ENCODE measurements around the gene NPAS2. TPM values are rescaled to one million over a fixed set of nuclear protein-coding genes. Genes with fewer than 3 reads are reported as not detected.

The NPAS2 gene
- total RNA-seq, 4 donors from 2014 or later, result 11.8 to 46.5 (median 21.7) TPM

DNA sequence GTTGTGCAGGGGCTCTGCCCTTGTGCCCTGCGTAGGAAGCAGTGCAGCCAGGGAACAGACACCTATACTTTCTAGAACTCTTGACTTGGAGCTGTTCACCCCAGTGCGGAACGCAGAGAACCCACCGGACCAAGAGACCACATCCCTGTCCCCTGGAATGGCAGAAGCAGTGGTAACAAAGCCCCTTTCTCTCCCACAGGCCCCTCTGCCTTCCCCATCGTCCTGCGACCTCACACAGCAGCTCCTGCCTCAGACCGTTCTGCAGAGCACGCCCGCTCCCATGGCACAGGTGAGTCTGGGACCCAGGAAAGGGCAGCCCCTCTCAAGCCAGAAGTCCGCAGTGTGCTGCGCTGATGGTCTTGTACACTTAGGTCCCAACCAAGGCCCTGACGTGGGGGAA, 157.6 kb downstream of the NPAS2 start:
- Histone ChIP-seq H3K27me3 (no peaks in the 10 kb centered on the region), H3K4me1 (peaks cover 0 to 14% (median 0%) of the 10 kb centered on the region in 3 donors), H3K27ac (peak overlapping the region; percentile 71 to 84 (median 80)), H3K9me3 (no peaks in the 10 kb centered on the region), H3K4me3 (no peak overlapping the region), H3K36me3 (peaks cover 0 to 70% of the 10 kb centered on the region in 2 donors)
- ATAC-seq, result no peak
- TF ChIP-seq POLR2A (IDR thresholded peaks at IDR 0.05), result no peak
- TF ChIP-seq, protein P1, sequence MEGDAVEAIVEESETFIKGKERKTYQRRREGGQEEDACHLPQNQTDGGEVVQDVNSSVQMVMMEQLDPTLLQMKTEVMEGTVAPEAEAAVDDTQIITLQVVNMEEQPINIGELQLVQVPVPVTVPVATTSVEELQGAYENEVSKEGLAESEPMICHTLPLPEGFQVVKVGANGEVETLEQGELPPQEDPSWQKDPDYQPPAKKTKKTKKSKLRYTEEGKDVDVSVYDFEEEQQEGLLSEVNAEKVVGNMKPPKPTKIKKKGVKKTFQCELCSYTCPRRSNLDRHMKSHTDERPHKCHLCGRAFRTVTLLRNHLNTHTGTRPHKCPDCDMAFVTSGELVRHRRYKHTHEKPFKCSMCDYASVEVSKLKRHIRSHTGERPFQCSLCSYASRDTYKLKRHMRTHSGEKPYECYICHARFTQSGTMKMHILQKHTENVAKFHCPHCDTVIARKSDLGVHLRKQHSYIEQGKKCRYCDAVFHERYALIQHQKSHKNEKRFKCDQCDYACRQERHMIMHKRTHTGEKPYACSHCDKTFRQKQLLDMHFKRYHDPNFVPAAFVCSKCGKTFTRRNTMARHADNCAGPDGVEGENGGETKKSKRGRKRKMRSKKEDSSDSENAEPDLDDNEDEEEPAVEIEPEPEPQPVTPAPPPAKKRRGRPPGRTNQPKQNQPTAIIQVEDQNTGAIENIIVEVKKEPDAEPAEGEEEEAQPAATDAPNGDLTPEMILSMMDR (IDR thresholded peaks at IDR 0.05), result no peak
- no peak for TF ChIP-seq POLR2AphosphoS5 (IDR thresholded peaks at IDR 0.05)
- TF ChIP-seq EP300 (IDR thresholded peaks at IDR 0.05), result no peak
- 80 to 96% methylated on average over 2 to 4 of the region's 12 CpGs for WGBS, 2 donors (ENCODE audit: low coverage in 1 of 2)

DNA sequence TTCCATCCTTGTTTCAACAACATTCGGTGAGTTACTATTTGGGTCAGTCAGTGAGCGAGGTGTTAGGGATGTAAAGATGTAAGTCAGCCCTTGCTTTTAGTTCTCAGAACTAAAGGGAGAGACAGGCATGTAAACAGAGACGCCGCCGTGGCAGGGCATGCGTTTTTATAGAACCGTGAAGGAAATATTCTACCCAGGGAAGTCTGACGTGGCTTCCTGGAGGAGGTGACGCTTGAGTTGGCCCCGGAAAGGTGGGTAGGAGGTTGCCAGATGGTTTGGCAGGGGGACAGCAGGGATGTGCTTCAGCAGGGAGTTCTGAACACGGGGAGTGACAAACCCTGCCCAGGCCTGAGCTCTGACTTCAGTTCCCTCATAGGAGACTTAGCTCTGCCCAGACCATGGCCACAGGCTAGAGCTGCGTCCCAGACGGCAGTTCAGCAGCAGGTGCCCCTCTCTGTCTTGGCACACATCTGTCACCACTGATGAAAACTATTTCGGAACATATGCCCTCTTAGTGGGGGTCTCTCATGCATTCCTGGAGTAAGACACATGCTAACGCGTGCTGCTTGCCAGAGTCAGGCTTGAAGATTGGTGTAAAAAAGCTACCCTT, 158.7 kb downstream of the NPAS2 start:
- Histone ChIP-seq H3K27me3 (no peaks in the 10 kb centered on the region), H3K9me3 (no peaks in the 10 kb centered on the region), H3K36me3 (peaks cover 0 to 69% of the 10 kb centered on the region in 2 donors), H3K4me3 (peak overlapping the region in 1 of 2 donors; percentile 6), H3K4me1 (peaks cover 0 to 20% (median 0%) of the 10 kb centered on the region in 3 donors), H3K27ac (peak overlapping the region; percentile 71 to 84 (median 80))
- 57 to 59% methylated on average over 7 to 9 of the region's 16 CpGs for WGBS, 2 donors (ENCODE audit: low coverage in 1 of 2)
- TF ChIP-seq POLR2AphosphoS5 (IDR thresholded peaks at IDR 0.05) (peak; percentile 88), POLR2A (IDR thresholded peaks at IDR 0.05) (no peak)
- ATAC-seq, result peak; percentile 89

DNA sequence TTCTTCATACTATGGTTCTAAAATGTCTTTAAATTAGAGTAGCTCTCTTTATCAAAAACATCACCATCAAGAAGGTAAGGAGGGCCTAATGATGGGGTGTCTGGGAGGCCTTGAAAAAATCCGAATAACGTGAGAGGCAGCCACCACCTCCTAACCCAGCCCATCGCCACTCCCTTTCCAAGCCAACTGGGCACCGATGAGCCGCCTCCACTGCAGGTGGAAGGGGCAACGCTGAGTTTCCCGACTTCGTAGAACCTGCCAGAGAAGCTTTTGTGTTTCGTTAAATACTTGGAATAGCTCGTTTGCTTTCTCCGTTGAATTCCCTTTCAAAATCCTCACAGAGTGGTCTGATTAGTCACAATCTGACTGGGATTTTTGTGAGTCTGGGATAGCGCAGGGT, 160.1 kb downstream of the NPAS2 start:
- peaks cover 0 to 27% (median 0%) of the 10 kb centered on the region in 3 donors for H3K4me1 ChIP-seq
- 90 to 99% methylated on average over 8 to 11 of the region's 12 CpGs for WGBS, 2 donors (ENCODE audit: low coverage in 1 of 2)
- no peak for ATAC-seq
- no peaks in the 10 kb centered on the region for H3K27me3 ChIP-seq
- H3K27ac ChIP-seq, result peak overlapping the region in 3 of 4 donors; percentile 35 to 79 (median 59)
- no peak overlapping the region for H3K4me3 ChIP-seq
- TF ChIP-seq POLR2AphosphoS5 (IDR thresholded peaks at IDR 0.05), result no peak
- TF ChIP-seq, protein P1 (IDR thresholded peaks at IDR 0.05), result no peak
- TF ChIP-seq POLR2A (IDR thresholded peaks at IDR 0.05), result no peak
- TF ChIP-seq EP300 (IDR thresholded peaks at IDR 0.05), result no peak
- no peaks in the 10 kb centered on the region for H3K9me3 ChIP-seq
- peaks cover 0 to 56% of the 10 kb centered on the region in 2 donors for H3K36me3 ChIP-seq

DNA sequence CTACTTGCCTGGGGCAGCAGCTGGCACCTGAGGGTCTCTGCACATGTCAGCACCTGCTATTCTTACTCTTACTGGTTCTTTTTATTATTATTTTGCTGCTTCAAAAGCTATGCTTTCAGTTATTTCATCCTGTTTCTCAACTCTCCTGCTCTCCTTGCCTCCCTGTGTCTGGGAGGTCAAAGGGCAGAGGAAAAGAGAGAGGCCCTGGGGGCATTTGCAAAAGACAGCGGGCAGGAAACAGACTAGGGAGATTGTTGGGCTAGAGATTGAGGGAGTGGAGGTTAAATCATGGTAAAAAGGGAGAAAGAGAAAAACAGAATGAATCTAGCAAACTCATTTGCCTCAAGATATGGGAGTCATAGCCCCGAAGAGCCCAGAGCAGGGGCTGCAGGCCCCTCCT, 161.1 kb downstream of the NPAS2 start:
- H3K27me3 ChIP-seq, result no peaks in the 10 kb centered on the region
- no peak for ATAC-seq
- H3K36me3 ChIP-seq, result peaks cover 0 to 46% of the 10 kb centered on the region in 2 donors
- no peak overlapping the region for H3K4me3 ChIP-seq
- H3K9me3 ChIP-seq, result no peaks in the 10 kb centered on the region
- no peak overlapping the region for H3K27ac ChIP-seq
- WGBS, 2 donors (ENCODE audit: low coverage in 1 of 2), result 72 to 92% methylated on average over 2 of the region's 2 CpGs
- TF ChIP-seq, protein P1 (IDR thresholded peaks at IDR 0.05), result no peak
- TF ChIP-seq POLR2AphosphoS5 (IDR thresholded peaks at IDR 0.05), result no peak
- TF ChIP-seq POLR2A (IDR thresholded peaks at IDR 0.05), result no peak
- no peak for TF ChIP-seq EP300 (IDR thresholded peaks at IDR 0.05)
- peaks cover 0 to 28% (median 0%) of the 10 kb centered on the region in 3 donors for H3K4me1 ChIP-seq

DNA sequence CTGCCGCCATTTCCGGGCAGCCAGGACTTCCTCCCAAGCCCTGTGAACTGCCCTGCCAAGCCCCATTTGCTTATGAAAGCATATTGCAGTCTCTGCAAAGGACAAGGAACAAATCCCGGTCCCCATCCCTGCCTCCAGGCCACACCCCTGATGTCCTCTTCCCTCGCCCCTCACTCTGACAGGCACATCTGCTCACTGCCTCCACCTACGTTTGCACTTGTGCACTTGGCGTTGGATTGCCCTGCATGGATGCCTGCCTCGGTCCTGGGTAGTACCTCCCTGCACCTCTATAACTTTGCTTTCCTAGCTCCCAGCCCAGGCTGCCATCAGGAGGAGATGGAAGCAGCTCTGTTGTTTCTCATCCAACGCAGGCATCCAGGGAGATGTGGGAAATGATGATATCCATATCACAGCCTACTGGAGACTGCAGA, 162.5 kb downstream of the NPAS2 start:
- Histone ChIP-seq H3K9me3 (no peaks in the 10 kb centered on the region), H3K4me3 (no peak overlapping the region), H3K27me3 (no peaks in the 10 kb centered on the region), H3K27ac (no peak overlapping the region), H3K4me1 (peaks cover 0 to 28% (median 0%) of the 10 kb centered on the region in 3 donors), H3K36me3 (peaks cover 0 to 34% of the 10 kb centered on the region in 2 donors)
- no peak for ATAC-seq
- no peak for TF ChIP-seq POLR2AphosphoS5 (IDR thresholded peaks at IDR 0.05)
- TF ChIP-seq POLR2A (IDR thresholded peaks at IDR 0.05), result no peak
- no peak for TF ChIP-seq EP300 (IDR thresholded peaks at IDR 0.05)
- TF ChIP-seq, protein P1 (IDR thresholded peaks at IDR 0.05), result no peak
- WGBS, 2 donors (ENCODE audit: low coverage in 1 of 2), result 68% methylated on average over 5 to 6 of the region's 8 CpGs

Measured in gastroesophageal sphincter (tissue), 4 donors.